ENCODE data around the gene DDX23. TPM values are rescaled to one million over a fixed set of nuclear protein-coding genes. Genes with fewer than 3 reads are reported as not detected.

Gene DDX23
- total RNA-seq, 2 donors from 2014 or later = 98.5 to 108 TPM

- Histone ChIP-seq H3K27me3 (ENCODE audit: control insufficient read depth, insufficient read depth, low read length, poor library complexity, severe bottlenecking) (no peaks in the 10 kb centered on the region), H3K4me3 (ENCODE audit: low read length) (no peak overlapping the region), H3K27ac (ENCODE audit: low read depth, low read length) (no peak overlapping the region), H3K9me3 (ENCODE audit: control insufficient read depth, low read length) (no peaks in the 10 kb centered on the region), H3K9ac (ENCODE audit: extremely low read depth, low read length, poor library complexity, severe bottlenecking) (no peak overlapping the region), H3K4me1 (ENCODE audit: control insufficient read depth, insufficient read depth, low read length) (peaks cover 12% of the 10 kb centered on the region), H3K36me3 (ENCODE audit: control insufficient read depth, insufficient read depth, low read length) (no peaks in the 10 kb centered on the region)
- H3K36me3 Mint-ChIP-seq (ENCODE audit: low read depth) = no peaks in the 10 kb centered on the region
- TF ChIP-seq CTCF (conservative IDR thresholded peaks at IDR 0.05) = no peak
- peak; percentile 50 for DNase-seq
- H3K4me3 Mint-ChIP-seq = no peak overlapping the region
- no peak overlapping the region for H3K27ac Mint-ChIP-seq
- peaks cover 54% of the 10 kb centered on the region for H3K27me3 Mint-ChIP-seq (ENCODE audit: insufficient read depth)
- H3K4me1 Mint-ChIP-seq = peaks cover 29% of the 10 kb centered on the region
- 69 to 79% methylated on average over 2 of the region's 2 CpGs for WGBS, 2 experiments (ENCODE audit: insufficient coverage in 1 of 2, insufficient read length in 1 of 2)
- no peaks in the 10 kb centered on the region for H3K9me3 Mint-ChIP-seq
Measured at GRCh38 chr12:48812389-48812788, 39.6 kb downstream of the DDX23 start.

GRCh38 chr12:48811437-48812090, 40.4 kb downstream of the DDX23 start:
- Histone ChIP-seq H3K4me1 (ENCODE audit: control insufficient read depth, insufficient read depth, low read length) (peaks cover 5% of the 10 kb centered on the region), H3K4me3 (ENCODE audit: low read length) (no peak overlapping the region), H3K36me3 (ENCODE audit: control insufficient read depth, insufficient read depth, low read length) (no peaks in the 10 kb centered on the region), H3K27me3 (ENCODE audit: control insufficient read depth, insufficient read depth, low read length, poor library complexity, severe bottlenecking) (no peaks in the 10 kb centered on the region), H3K9ac (ENCODE audit: extremely low read depth, low read length, poor library complexity, severe bottlenecking) (no peak overlapping the region), H3K9me3 (ENCODE audit: control insufficient read depth, low read length) (no peaks in the 10 kb centered on the region), H3K27ac (ENCODE audit: low read depth, low read length) (no peak overlapping the region)
- 90 to 92% methylated on average over 5 of the region's 5 CpGs for WGBS, 2 experiments (ENCODE audit: insufficient coverage in 1 of 2, insufficient read length in 1 of 2)
- no peak for TF ChIP-seq CTCF (conservative IDR thresholded peaks at IDR 0.05)
- DNase-seq = no peak
- Mint-ChIP-seq H3K27ac (no peak overlapping the region), H3K4me1 (peaks cover 24% of the 10 kb centered on the region), H3K27me3 (ENCODE audit: insufficient read depth) (peaks cover 46% of the 10 kb centered on the region), H3K4me3 (no peak overlapping the region), H3K9me3 (no peaks in the 10 kb centered on the region), H3K36me3 (ENCODE audit: low read depth) (no peaks in the 10 kb centered on the region)

GRCh38 chr12:48810903-48811431, 41.0 kb downstream of the DDX23 start:
- Histone ChIP-seq H3K4me1 (ENCODE audit: control insufficient read depth, insufficient read depth, low read length) (peaks cover 3% of the 10 kb centered on the region), H3K9ac (ENCODE audit: extremely low read depth, low read length, poor library complexity, severe bottlenecking) (no peak overlapping the region), H3K36me3 (ENCODE audit: control insufficient read depth, insufficient read depth, low read length) (no peaks in the 10 kb centered on the region), H3K4me3 (ENCODE audit: low read length) (no peak overlapping the region), H3K9me3 (ENCODE audit: control insufficient read depth, low read length) (no peaks in the 10 kb centered on the region), H3K27me3 (ENCODE audit: control insufficient read depth, insufficient read depth, low read length, poor library complexity, severe bottlenecking) (no peaks in the 10 kb centered on the region), H3K27ac (ENCODE audit: low read depth, low read length) (no peak overlapping the region)
- Mint-ChIP-seq H3K4me1 (peaks cover 24% of the 10 kb centered on the region), H3K4me3 (no peak overlapping the region), H3K27ac (peak overlapping the region; percentile 33), H3K36me3 (ENCODE audit: low read depth) (no peaks in the 10 kb centered on the region), H3K27me3 (ENCODE audit: insufficient read depth) (peaks cover 40% of the 10 kb centered on the region), H3K9me3 (no peaks in the 10 kb centered on the region)
- 67 to 74% methylated on average over 1 to 4 of the region's 5 CpGs for WGBS, 2 experiments (ENCODE audit: insufficient coverage in 1 of 2, insufficient read length in 1 of 2)
- no peak for TF ChIP-seq CTCF (conservative IDR thresholded peaks at IDR 0.05)
- peak; percentile 53 for DNase-seq

Measured in endodermal cell (in vitro differentiated cells).